ENCODE measurements around the gene SMARCD1.
A peak's percentile ranks its signal among the peaks of the same experiment; 100 is the strongest.

Gene SMARCD1

DNA sequence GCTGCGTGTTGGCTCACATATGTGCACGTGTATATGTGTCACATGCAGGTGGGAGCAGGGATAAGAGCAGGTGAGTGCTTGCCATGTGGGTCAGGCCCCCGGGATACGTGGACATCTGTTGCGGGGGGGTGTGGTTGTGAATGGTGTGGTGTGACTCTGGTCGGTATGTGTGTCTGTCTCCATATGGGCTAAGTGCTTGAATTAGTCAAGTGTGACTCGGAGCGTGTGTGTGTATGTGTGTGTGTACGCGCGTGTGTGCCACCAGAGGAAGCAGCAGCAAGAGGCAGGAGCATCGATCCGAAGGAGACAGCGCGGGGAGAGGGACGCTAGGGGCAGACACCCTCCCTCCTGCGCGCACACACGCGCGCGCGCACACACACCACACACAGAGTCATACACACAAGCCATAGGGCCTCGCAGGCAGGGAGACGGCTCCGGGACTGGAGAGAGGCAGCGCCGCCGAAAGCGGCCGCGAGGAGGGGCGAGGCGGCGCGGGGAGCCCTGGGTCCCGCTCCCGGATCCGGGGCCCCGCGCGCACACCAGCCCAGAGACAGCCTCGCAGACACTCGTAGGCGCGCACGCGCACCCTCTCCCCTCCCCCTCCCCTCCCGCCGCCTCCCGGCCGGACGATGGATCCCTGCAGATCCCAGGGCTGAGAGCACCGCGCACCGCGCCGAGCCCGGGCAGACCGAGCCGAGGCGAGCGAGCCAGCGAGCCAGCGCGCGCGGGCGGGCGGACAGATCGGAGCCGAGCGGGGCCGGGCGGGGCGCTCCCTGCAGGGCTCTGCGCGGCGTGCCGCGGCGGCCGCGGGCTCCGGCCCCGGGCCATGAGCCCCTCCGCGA lies 27.9 kb upstream of the SMARCD1 start, which contains the start of gene ASIC1:
Gene ASIC1, plus strand, starts transcription at position 597 of the 842 bp plus-strand sequence. CDS start 1,171 bp downstream, outside the sequence.
- peak; percentile 86 for DNase-seq

DNA sequence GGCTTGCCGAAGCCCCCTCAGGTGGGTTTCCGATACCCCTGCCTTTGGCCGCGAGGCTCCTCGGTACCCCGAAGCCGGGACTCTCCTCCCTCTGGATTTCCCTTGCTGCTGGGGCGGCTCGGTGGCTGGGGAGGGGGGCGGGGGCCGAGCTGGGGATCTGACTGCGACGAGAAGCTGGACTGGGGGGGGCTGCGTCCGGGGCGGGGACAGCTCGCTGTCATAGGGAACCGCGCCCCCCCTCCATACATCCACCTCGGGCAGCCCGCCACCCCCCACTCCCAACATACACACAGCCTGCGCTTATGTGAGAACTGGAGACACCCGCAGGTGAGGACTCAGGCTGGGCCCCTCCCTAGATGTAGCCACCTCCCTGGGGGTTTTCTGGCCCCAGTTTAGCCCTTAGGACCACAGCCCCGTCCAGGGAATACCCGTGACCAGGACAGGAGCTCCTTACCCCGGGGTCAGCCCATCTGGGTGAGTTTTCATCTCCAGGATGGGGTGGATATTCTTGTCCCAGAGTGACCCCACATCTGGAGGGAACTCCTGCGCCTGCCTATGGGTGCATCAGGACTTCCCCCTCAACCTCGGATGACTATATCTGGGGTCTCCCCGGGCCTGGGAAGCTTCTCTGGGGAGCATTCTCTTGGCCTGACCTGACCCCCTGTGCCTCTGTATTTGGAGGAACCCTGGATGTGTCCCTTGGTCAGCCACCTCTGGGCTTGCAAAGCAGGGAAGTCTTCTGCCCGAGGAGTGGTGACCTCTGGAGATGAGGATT lies 27.1 kb upstream of the SMARCD1 start:
- DNase-seq = no peak

DNA sequence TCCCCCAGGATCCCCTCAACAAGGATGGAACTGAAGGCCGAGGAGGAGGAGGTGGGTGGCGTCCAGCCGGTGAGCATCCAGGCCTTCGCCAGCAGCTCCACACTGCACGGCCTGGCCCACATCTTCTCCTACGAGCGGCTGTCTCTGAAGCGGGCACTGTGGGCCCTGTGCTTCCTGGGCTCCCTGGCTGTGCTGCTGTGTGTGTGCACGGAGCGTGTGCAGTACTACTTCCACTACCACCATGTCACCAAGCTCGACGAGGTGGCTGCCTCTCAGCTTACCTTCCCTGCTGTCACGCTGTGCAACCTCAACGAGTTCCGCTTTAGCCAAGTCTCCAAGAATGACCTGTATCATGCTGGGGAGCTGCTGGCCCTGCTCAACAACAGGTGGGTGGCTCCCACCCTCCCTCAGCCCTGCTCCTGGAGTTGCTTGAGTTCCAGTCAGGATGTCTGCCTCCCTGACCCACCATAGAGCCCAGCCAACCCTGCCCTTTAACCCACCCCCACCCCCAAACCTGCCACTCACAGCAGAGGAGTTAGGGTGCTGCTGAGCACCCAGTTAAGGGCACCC lies 26.3 kb upstream of the SMARCD1 start:
- no peak for DNase-seq

DNA sequence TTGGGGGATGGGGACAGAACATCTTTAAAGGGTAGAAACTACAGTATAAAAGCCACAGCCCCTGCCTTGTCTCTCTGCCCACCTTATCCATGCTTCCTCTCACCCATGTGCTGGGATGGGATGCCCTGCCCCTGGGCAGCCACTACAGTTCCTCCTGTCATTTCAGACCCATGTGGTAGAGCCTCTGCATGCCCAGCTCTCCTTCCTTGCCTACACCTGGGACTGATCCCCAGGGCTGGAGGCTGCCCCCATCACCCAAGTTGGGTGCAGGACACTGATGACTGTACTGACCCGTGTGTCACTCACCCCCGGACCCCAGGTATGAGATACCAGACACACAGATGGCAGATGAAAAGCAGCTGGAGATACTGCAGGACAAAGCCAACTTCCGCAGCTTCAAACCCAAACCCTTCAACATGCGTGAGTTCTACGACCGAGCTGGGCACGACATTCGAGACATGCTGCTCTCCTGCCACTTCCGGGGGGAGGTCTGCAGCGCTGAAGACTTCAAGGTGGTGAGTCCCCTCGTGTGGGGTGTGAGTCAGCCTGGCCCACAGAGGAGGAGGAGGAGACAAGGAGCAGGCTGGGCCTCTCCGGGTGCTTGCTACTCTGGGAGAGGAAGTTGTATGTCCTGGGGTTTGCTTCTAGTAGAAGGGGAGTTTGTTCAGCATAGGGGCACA lies 25.6 kb upstream of the SMARCD1 start:
- DNase-seq = no peak

DNA sequence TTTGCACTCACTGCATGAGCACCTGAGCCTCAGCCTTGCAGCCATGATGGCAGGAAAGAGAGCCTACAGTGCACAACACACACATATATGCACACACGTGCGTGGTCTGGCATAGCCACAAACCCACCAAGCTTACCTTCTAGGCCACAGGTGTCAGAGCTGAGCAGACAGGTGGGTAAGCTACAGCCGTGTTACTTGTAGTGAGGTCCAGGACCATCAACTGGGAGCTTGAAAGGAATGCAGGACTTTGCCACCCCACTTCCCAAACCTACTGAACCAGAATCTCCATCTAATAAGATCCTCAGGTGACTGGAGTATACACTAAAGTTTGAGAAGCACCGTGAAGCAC lies 25.0 kb upstream of the SMARCD1 start:
- no peak for DNase-seq

DNA sequence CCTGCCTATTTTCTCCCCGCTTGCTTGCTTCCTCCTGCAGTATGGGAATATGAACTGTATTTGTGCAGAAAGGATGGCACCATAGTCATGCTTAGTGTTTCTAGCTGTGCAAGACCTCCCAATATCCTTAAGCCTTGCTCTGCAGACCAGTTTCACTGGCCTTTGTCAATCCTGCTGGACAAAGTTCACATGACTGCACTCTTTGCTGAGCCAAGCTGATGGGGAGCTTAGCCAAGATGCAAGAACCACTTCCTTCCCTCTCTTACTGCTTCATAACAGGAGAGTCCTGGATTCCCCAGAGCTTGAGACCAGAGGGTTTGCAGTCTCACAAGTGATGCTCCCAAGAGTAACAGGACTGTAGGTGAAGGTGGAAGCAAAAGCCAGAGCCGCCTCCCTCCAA lies 24.0 kb upstream of the SMARCD1 start:
- DNase-seq = no peak

DNA sequence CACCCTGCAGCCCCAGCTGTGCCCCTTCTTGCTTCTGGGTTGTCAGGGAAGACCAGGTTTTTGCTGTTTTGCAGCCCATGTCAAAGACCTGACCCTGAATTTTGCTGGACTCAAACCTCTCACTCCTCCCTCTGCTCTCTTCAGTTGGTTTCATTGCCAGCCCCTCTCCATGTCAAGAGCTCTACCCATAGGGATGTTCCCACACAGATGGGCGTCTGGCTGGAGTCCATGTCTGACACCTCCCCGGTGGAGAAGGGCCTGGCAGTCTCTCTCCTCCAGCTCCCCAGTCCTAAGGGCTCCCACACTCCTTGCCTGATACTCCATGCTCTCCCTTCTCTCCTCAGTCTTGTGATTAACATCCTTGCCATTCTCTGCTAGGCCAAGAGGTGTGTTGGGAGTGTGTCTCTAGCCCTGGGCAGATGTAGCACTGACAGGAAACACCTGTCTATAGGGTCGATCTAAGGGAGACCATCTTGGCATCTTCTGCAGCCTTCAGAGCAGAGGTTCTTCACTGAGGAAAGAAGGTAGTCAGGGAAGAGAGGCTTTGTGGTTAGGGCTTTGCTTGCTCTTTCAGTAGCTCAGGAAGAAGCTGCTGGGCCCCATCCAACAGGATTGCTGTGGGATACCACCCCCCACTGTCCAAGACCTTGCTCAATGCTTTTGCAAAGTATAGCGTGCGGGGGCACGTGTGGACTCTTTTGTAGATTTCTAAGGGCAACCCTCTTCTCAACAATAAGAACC lies 23.0 kb upstream of the SMARCD1 start:
- DNase-seq = no peak

DNA sequence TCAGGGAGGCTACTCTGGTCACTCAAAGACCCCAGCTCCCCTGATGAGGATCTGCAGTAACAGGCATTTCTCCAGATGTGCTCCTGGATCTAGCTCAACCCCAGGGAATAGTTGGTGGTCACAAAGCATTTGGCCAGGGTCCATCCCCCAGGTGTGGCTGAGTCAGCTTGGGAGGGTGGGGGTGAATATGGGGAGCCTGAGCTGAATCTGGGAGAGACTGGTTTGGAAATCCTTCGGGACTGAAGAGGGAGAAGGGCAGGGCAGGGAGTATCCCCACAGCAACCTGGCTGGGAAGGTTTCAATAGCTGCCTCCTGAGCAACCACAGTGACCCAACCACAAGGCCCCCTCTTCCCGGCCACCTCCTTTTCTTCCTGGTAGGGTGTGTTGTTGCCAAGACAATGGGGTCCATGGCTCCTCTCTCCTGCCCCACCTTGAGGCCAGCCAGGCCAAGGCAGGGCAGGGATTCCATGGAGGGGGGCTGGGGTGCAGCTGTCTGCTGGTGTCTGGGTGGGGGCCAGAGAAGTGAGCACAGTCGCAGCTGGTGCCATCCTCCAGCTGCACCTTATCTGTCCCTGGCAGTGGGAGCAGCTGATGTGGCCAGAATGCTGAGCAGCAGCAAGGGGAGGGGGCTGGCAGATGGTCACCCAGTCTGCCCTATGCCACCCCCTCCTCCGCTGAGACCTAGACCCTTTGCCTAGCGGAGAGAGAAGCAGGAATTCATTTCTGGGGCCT lies 22.2 kb upstream of the SMARCD1 start:
- DNase-seq = no peak

DNA sequence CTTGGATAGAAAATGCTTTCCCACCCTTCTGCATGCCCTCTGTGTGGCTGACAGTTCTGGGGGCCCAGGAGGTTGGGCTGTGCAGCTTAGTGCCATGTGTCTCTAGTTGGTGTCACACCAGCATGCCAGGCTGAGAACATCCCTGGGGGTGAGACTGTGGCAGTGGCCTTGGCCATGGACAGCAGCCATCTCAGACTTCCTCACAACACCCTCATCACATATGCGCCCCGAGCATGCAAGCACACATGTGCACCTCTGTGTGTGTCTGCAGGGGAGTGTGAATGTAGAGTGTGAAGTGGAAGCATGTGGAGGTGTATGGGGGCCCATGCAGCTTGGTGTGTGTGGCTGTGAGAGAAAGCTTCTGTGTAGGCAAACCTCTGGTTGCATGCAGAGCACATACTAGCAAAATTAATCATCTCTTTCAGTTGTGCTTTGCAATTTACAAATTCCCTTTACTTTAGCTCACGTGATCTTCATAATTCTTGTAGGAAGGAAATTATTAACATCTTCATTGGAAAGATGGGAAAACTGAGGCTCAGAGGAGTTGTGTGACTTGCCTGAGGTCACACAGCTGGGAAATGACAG lies 19.3 kb upstream of the SMARCD1 start:
- no peak for DNase-seq

DNA sequence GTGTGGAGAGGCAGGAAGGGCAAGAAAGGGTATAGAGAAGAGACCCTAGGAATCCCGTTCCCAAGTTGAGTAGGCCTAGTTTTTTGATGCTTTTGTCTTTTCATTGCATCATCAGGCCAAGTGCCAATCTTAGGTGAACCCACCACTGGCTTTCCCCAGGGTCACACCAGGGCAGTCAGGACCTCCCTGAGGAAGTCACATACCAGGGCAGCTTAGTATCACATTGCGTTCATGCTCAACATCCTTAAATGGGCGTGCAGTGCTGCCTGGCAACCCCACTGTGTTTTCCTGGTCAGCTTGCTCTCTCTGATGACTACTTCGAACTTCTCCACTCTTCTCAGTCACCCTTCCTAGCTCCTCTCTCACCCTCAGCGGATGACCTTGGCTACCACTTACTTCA lies 18.7 kb upstream of the SMARCD1 start:
- no peak for DNase-seq

DNA sequence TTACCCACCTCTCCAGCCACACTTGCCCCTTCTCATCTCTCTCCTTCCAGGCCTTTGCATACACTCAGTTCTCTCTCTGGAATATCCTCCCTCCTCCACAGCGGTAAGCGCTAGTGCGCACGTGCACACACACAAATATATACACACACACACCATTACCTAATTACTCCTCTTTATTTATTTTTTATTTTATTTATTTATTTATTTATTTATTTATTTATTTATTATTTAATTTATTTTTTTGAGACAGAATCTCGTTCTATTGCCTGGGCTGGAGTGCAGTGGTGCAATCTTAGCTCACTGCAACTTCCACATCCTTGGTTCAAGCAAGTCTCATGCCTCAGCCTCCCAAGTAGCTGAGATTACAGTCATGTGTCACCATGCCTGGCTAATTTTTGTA lies 16.1 kb upstream of the SMARCD1 start:
- DNase-seq = no peak

DNA sequence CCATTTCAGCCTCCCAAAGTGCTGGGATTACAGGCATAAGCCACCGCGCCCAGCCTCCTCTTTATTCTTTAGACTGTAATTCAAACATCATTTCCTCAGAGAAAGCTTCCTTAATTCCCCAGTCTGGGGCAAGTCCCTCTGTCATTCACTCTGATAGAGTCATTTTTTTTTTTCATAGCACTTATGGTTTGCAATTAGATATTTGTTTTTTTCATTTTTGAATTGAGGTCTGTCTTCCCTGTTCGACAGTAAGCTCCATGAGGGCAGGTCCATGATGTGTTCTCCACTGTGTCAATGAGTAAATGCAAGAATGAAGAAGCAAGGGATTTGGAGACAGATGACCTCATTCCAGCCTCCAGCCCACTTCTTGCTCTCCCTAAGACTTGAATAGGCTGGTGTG lies 15.6 kb upstream of the SMARCD1 start:
- no peak for DNase-seq

DNA sequence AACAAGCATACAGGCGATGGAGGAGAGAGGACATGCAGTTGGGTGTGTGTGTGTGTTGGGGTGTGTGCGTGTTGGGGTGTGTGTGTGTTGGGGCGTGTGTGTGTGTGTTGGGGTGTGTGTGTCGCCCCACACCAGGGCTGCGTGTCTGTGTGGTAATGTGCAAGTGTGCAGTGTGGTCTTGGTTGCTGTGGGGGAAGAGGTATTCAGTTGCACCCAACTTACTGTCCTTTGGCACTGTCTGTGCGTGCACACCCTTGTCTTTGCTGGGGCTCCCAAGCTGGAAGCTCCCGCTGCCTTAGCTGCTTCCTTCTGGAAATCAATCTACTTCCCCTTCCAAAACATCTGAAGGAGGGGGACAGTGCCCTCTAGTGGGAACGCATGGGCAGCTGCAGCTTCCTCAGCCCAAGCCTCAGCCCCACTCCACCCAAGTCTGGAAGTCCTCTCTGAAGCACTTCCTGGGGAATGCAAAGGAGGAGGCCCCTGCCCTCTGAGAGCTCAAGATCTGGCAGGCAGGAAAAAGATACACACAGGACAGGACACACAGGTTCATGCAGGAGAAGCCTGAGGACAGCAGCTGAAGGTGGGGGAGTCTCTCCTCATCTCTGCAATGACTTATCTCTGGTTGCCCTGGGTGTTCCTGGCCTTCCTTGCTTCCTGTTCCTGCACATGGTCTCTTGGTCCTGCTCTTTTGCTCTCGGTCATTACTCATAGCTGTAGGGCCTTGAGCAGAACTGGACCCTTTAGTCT lies 14.7 kb upstream of the SMARCD1 start:
- DNase-seq = peak; percentile 70

DNA sequence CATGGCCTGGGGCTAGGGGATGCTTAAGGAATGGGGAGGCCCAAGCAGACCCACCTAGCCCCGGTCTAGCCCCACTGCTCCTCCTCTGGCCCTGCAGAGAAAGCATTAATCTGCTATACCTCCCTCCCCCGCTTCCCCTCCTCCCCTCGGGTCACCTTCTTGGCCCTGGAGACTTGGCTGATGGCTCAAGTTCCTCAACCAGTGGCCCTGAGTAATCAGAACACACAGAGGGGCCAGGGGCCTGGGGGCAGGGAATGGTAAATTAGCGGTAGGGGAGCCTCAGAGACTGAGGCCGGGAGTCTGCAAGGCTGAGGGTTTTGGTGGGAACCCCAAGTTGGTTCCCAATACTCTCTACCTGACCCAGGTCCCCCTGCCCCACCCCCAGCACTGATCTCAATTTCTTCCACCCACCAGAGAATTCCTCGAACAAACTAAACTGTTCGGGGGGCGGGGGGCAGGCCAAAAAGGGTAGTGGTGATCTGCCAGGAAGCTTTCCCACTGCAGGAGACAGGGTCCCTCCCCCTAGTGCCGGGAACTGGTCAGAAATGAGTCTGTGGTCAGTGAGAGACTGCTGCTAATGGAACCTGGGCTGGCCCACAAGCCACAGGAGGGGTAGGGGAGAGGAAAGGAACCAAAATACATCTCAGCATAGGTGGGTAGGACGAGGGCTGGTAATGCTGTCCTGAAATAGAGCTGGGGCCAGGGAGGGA lies 12.8 kb upstream of the SMARCD1 start:
- no peak for DNase-seq

DNA sequence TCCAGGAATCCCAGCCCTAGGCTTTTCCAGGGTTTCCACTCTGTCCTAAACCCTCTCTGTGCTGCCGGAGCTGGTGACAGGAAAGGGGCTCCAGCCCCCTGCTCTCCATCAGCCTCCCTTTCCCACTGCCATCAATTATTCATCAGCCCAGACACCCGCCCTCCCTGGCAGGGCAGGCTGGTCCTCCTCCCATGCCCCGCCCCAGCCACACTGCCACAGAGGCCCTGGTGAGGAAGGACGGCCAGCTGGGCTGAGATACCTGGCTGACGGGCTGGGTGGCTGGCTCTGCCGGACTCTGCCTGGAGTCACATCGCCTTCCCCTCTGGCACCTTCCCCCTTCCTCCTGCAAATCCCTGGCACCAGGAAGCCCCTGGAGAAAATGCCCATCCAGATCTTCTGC lies 11.9 kb upstream of the SMARCD1 start:
- DNase-seq = no peak

DNA sequence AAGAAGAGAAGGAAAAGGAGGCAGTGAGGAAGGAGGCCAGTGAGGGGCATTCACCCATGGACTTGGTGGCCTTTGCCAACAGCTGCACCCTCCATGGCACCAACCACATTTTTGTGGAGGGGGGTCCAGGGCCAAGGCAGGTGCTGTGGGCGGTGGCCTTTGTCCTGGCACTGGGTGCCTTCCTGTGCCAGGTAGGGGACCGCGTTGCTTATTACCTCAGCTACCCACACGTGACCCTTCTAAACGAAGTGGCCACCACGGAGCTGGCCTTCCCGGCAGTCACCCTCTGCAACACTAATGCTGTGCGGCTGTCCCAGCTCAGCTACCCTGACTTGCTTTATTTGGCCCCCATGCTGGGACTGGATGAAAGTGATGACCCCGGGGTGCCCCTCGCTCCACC lies 11.4 kb upstream of the SMARCD1 start:
- no peak for DNase-seq

DNA sequence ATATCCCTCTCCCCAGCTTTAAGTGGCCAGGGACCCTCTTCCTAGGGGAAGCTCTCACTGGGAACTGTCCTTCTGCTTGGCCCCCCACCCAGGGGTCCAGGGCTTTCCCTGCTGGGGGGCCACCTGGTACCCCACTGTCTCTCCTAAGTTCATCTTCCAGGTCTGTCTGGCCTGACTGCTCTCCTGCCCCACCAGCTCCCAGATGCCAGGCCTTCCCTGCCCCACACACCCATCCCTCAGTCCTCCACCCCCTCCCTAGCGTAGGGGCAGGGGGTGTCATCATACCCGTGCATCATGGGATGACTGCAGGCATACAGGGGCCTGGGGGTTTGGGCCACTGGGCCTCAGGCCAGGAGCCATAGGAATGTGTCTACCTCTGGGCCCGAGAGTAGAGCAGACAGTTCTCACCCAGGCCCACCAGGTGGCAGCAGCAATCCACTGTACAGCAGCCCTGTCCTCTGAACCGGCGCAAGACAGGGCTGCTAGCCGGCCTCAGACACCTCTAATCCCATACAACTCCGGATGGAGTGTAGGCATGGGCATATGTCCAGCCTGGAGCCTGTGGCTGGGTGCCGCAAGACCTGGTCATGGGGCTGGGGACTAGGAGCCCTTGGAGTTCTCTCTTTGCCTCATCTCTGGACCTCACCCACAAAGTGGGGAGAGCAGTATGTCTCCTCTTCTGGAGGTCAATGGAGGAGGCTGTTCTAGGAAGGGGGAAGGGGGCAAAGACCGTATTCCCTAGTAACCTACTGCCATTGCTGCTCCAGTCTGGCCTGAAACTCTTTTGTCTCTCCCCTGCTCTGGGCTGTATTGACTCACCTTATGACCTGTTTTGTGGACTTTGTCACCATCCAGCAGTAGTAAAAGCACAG lies 10.0 kb upstream of the SMARCD1 start:
- peak; percentile 40 for DNase-seq

DNA sequence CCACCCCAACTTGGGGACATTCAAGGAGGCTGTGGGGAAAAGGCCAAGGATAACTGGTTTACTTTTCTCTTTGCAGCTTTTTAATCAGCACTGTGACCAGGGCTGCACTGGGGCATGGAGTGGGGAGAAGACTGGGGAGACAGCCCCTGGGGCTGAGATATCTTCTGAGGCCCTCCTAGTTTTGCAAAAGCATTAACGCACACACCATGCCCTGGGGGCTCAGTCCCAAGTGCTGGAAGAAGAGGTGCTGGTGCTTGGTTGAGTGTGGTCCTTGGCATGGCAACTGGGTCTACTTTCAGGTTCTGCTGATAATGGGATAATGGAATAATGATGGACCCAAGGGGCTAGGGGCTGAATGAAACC lies 9.4 kb upstream of the SMARCD1 start:
- DNase-seq = no peak

DNA sequence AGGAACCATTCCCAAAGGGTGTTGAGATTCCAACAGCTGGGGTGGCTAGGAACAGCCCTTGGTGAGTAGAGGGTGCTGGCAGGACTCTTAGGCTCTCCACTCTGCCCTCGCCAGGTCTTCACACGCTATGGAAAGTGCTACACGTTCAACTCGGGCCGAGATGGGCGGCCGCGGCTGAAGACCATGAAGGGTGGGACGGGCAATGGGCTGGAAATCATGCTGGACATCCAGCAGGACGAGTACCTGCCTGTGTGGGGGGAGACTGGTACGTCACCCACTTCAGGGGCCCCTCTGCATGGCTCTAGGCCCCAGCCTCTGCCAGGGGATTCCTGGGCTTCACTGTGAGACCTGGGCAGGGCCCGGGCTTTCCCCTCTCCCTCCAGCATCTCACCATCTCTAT lies 8.0 kb upstream of the SMARCD1 start:
- DNase-seq = no peak

All from NCI-H2171 (cell line).